ENCODE results near the gene TMTC3. TPM values are rescaled to one million over a fixed set of nuclear protein-coding genes. Genes with fewer than 3 reads are reported as not detected.

TMTC3 gene
- total and polyA plus RNA-seq, 2 donors (not counting 3 experiments of a cell fraction or from before 2014, with no cell fraction given): 7.8 to 36.5 TPM

GRCh38 chr12:88145567-88146505 lies 3.7 kb downstream of the TMTC3 start:
- intact Hi-C loops (cut with micrococcal nuclease) (no loop called here), dilution Hi-C loops (cut with MboI; ENCODE audit: extremely low pct_ligation_motif_present, low sequenced_read_pairs) (no loop called here)
- CTCF ChIA-PET: interaction anchor here (0.7 kb wide), 1 partner anchor 848 kb away, joined by 3 read pairs; no protein-coding TSS in a partner anchor
- no peak overlapping the region for H2AFZ ChIP-seq (ENCODE audit: low read depth, low read length)
- H3K4me1 ChIP-seq (ENCODE audit: control insufficient read depth, extremely low read depth, insufficient read depth, low read length): peaks cover 15% of the 10 kb centered on the region
- no peak overlapping the region for H3K27ac ChIP-seq (ENCODE audit: insufficient read depth, low read depth, low read length)
- no peak for FAIRE-seq
- POLR2A ChIA-PET: no interaction called here
- H3K4me2 ChIP-seq (ENCODE audit: insufficient read depth, low read length): no peak overlapping the region
- BruUV-seq (replicated peaks): no TSS peak
- H3K79me2 ChIP-seq (ENCODE audit: control insufficient read depth, insufficient read depth, low read length): peaks cover 31% of the 10 kb centered on the region
- TF ChIP-seq POLR2A (IDR thresholded peaks at IDR 0.05; ENCODE audit: low read depth, low read length) (no peak), JUN (IDR thresholded peaks at IDR 0.05; ENCODE audit: borderline replicate concordance, insufficient read depth, insufficient read length, low read depth) (no peak), POLR2AphosphoS5 (IDR thresholded peaks at IDR 0.05; ENCODE audit: insufficient read depth, low read depth, low read length) (no peak), FOS (IDR thresholded peaks at IDR 0.05; ENCODE audit: borderline replicate concordance, insufficient read depth, low read length) (no peak), MYC (IDR thresholded peaks at IDR 0.05; ENCODE audit: low read depth, low read length) (no peak), GATA2 (IDR thresholded peaks at IDR 0.05; ENCODE audit: insufficient read depth, insufficient read length, low read depth, low read length) (no peak), EZH2 (IDR thresholded peaks at IDR 0.05; ENCODE audit: borderline replicate concordance, low read depth, low read length, severe bottlenecking) (no peak)
- TF ChIP-seq, protein P1, sequence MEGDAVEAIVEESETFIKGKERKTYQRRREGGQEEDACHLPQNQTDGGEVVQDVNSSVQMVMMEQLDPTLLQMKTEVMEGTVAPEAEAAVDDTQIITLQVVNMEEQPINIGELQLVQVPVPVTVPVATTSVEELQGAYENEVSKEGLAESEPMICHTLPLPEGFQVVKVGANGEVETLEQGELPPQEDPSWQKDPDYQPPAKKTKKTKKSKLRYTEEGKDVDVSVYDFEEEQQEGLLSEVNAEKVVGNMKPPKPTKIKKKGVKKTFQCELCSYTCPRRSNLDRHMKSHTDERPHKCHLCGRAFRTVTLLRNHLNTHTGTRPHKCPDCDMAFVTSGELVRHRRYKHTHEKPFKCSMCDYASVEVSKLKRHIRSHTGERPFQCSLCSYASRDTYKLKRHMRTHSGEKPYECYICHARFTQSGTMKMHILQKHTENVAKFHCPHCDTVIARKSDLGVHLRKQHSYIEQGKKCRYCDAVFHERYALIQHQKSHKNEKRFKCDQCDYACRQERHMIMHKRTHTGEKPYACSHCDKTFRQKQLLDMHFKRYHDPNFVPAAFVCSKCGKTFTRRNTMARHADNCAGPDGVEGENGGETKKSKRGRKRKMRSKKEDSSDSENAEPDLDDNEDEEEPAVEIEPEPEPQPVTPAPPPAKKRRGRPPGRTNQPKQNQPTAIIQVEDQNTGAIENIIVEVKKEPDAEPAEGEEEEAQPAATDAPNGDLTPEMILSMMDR (IDR thresholded peaks at IDR 0.05; ENCODE audit: extremely low read depth in 1 of 2, insufficient read depth in 1 of 2, low read depth in 1 of 2, low read length in 2 of 2): no peak
- TF ChIP-seq, protein P2, sequence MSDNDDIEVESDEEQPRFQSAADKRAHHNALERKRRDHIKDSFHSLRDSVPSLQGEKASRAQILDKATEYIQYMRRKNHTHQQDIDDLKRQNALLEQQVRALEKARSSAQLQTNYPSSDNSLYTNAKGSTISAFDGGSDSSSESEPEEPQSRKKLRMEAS (IDR thresholded peaks at IDR 0.05; ENCODE audit: insufficient read depth, insufficient read length): no peak
- no peaks in the 10 kb centered on the region for H3K9me1 ChIP-seq (replicated peaks; ENCODE audit: control insufficient read depth, extremely low read depth, insufficient read depth, low read length)
- DNase-seq (ENCODE audit: low read depth, low spot score): no peak
- H3K9me3 ChIP-seq (replicated peaks; ENCODE audit: control insufficient read depth, insufficient read depth, low read length): no peaks in the 10 kb centered on the region
- no peaks in the 10 kb centered on the region for H3K27me3 ChIP-seq (ENCODE audit: control insufficient read depth in 2 of 2, insufficient read depth in 2 of 2, low read length in 2 of 2)
- no peak overlapping the region for H3K9ac ChIP-seq (replicated peaks; ENCODE audit: extremely low read depth, insufficient read depth, low read length)
- no peaks in the 10 kb centered on the region for H4K20me1 ChIP-seq (replicated peaks; ENCODE audit: control insufficient read depth, extremely low read depth, insufficient read depth, low read length)
- no peak overlapping the region for H3K4me3 ChIP-seq (replicated peaks in 1 of 3; ENCODE audit: insufficient read depth in 1 of 3, low read depth in 1 of 3, low read length in 3 of 3)
- H3K36me3 ChIP-seq (ENCODE audit: control insufficient read depth in 2 of 2, extremely low read depth in 1 of 2, insufficient read depth in 2 of 2, low read length in 2 of 2): no peaks in the 10 kb centered on the region

Measured in endothelial cell of umbilical vein (primary cell).